ENCODE data around the gene SASH1. TPM values are rescaled to one million over a fixed set of nuclear protein-coding genes. Genes with fewer than 3 reads are reported as not detected.

The SASH1 gene
- total and polyA plus RNA-seq, 2 of the 8 experiments (the other 6 are each of a cell fraction or from before 2014, with no cell fraction given), result 6.0 to 20.2 TPM

GRCh38 chr6:148494226-148494625, 151.6 kb downstream of the SASH1 start:
- Histone ChIP-seq H2BK5ac (ENCODE audit: low read depth, low read length) (no peak overlapping the region), H3K4me2 (ENCODE audit: insufficient read depth in 1 of 2, low read depth in 2 of 2, low read length in 2 of 2) (no peak overlapping the region), H4K91ac (replicated peaks; ENCODE audit: insufficient read length, low read length) (no peak overlapping the region), H3K27me3 (replicated peaks in 1 of 4; ENCODE audit: control insufficient read depth in 3 of 4, extremely low read depth in 1 of 4, insufficient read depth in 3 of 4, low read length in 3 of 4) (no peaks in the 10 kb centered on the region), H3K4me1 (replicated peaks in 1 of 4; ENCODE audit: control insufficient read depth in 3 of 4, insufficient read depth in 4 of 4, low read length in 3 of 4) (no peaks in the 10 kb centered on the region), H4K5ac (ENCODE audit: insufficient read length, low read depth, low read length) (no peak overlapping the region), H2BK12ac (ENCODE audit: low read depth, low read length) (no peak overlapping the region), H4K8ac (ENCODE audit: extremely low read depth, insufficient read depth, low read length) (no peak overlapping the region), H3K23me2 (ENCODE audit: low read depth, low read length) (no peaks in the 10 kb centered on the region), H3K79me2 (ENCODE audit: control insufficient read depth in 1 of 2, insufficient read depth in 2 of 2, low read length in 2 of 2) (no peaks in the 10 kb centered on the region), H3K4ac (replicated peaks; ENCODE audit: insufficient read length, low read depth, low read length) (no peak overlapping the region), H3K9me3 (ENCODE audit: insufficient read depth in 2 of 2, low read depth in 1 of 2, low read length in 1 of 2) (no peaks in the 10 kb centered on the region), H3K23ac (ENCODE audit: insufficient read length) (no peak overlapping the region), H2AK5ac (ENCODE audit: low read depth, low read length) (no peak overlapping the region), H3K56ac (replicated peaks; ENCODE audit: insufficient read length, low read depth, low read length) (no peak overlapping the region), H3K79me1 (ENCODE audit: low read depth, low read length) (no peaks in the 10 kb centered on the region), H3K9ac (replicated peaks in 1 of 4; ENCODE audit: extremely low read depth in 1 of 4, low read depth in 3 of 4, low read length in 3 of 4) (no peak overlapping the region), H2BK15ac (ENCODE audit: low read length) (no peak overlapping the region), H2BK120ac (replicated peaks; ENCODE audit: low read depth, low read length) (no peak overlapping the region), H3K18ac (ENCODE audit: extremely low read depth, low read length) (no peak overlapping the region), H3K4me3 (ENCODE audit: extremely low read depth in 1 of 4, insufficient read depth in 2 of 4, low read depth in 3 of 4, low read length in 4 of 4) (no peak overlapping the region), H3K36me3 (ENCODE audit: control insufficient read depth in 2 of 4, insufficient read depth in 4 of 4, low read length in 3 of 4) (no peaks in the 10 kb centered on the region; a peak in 1 of 8 replicates), H3K27ac (ENCODE audit: low read depth, low read length) (no peak overlapping the region), H2BK20ac (ENCODE audit: low read length) (no peak overlapping the region), H2AFZ (ENCODE audit: low read length) (no peak overlapping the region), H3K14ac (ENCODE audit: insufficient read length) (no peak overlapping the region), H4K20me1 (replicated peaks in 1 of 2; ENCODE audit: control insufficient read depth in 1 of 2, insufficient read depth in 2 of 2, low read length in 2 of 2) (no peaks in the 10 kb centered on the region)
- POLR2A ChIA-PET (ENCODE audit: partially characterized antibody), result interaction anchor here (1.4 kb wide), 1 partner anchor 16 kb away, joined by 3 read pairs; no protein-coding TSS in a partner anchor
- CTCF ChIA-PET (ENCODE audit: partially characterized antibody), result interaction anchor here (1.3 kb wide), 1 partner anchor 28 kb away, joined by 4 read pairs; no protein-coding TSS in a partner anchor
- WGBS, 2 experiments (ENCODE audit: extremely low coverage in 1 of 2, insufficient coverage in 1 of 2, insufficient read length in 1 of 2, insufficient replicate concordance in 2 of 2, low coverage in 1 of 2, low lambda C conversion rate in 2 of 2, missing lambda C conversion rate in 1 of 2), result 92% methylated on average over 8 of the region's 8 CpGs; no CpG with 5 or more reads in 1 of the 2 experiments
- DNase-seq (ENCODE audit: low read depth in 1 of 2, low spot score in 2 of 2), result no peak
- FAIRE-seq, result no peak
- TF ChIP-seq MAFK (IDR thresholded peaks at IDR 0.05; ENCODE audit: low read depth, low read length) (no peak), EZH2 (IDR thresholded peaks at IDR 0.05; ENCODE audit: low read depth, low read length, severe bottlenecking) (no peak), GTF2F1 (IDR thresholded peaks at IDR 0.05; ENCODE audit: borderline replicate concordance, low read depth, low read length) (no peak), SAP30 (IDR thresholded peaks at IDR 0.05; ENCODE audit: insufficient read depth, insufficient replicate concordance, low read length) (no peak), GABPA (IDR thresholded peaks at IDR 0.05; ENCODE audit: borderline replicate concordance, insufficient read depth, low read length) (no peak), YY1 (IDR thresholded peaks at IDR 0.05; ENCODE audit: low read depth, low read length) (no peak), CEBPB (IDR thresholded peaks at IDR 0.05; ENCODE audit: low read depth, low read length) (no peak), CTCF (IDR thresholded peaks at IDR 0.05; ENCODE audit: control extremely low read depth in 1 of 3, insufficient read depth in 1 of 3, low read depth in 1 of 3, low read length in 3 of 3) (no peak), RXRA (IDR thresholded peaks at IDR 0.05; ENCODE audit: insufficient read depth, low read depth, low read length) (no peak), CHD1 (IDR thresholded peaks at IDR 0.05; ENCODE audit: low read depth, low read length) (no peak), POLR2A (IDR thresholded peaks at IDR 0.05; ENCODE audit: control extremely low read depth in 1 of 2, low read depth in 2 of 2, low read length in 2 of 2) (no peak), NANOG (IDR thresholded peaks at IDR 0.05; ENCODE audit: insufficient read depth, low read depth, low read length, poor library complexity, severe bottlenecking) (no peak)

Measured in H1 (cell line).